HEK293 (cell line): ENCODE results near the gene SELENOS.

ENCODE experiments used
- YY1 ChIP-seq: fragments of 450-650 bp; formaldehyde crosslinking; IDR thresholded peaks from 2 replicates; pipeline ENCODE4 v1.5.1; 2018; ENCODE audit warnings: missing biosample characterization, missing genetic modification characterization
- ZBTB21 ChIP-seq: fragments of 450-650 bp; formaldehyde crosslinking; IDR thresholded peaks from 2 replicates; pipeline ENCODE4 v1.5.1; 2017; ENCODE audit warnings: missing biosample characterization, missing genetic modification characterization
- ZEB2 ChIP-seq: fragments of 450-650 bp; formaldehyde crosslinking; IDR thresholded peaks from 2 replicates; pipeline ENCODE4 v1.5.1; 2016; ENCODE audit warnings: missing biosample characterization, missing genetic modification characterization
- ZNF302 ChIP-seq: fragments of 450-650 bp; formaldehyde crosslinking; IDR thresholded peaks from 2 replicates; pipeline ENCODE4 v1.5.1; 2016; ENCODE audit warnings: missing biosample characterization, missing genetic modification characterization, low read depth
- ZNF335 ChIP-seq: fragments of 450-650 bp; formaldehyde crosslinking; conservative IDR thresholded peaks from 2 replicates; pipeline ENCODE4 v1.5.1; 2016; ENCODE audit warnings: missing biosample characterization, missing genetic modification characterization
- ZNF624 ChIP-seq: fragments of 450-650 bp; formaldehyde crosslinking; IDR thresholded peaks from 2 replicates; pipeline ENCODE4 v1.5.1; 2017; ENCODE audit warnings: missing biosample characterization, missing genetic modification characterization
- ZNF626 ChIP-seq: fragments of 450-650 bp; sonication (Bioruptor Pico); formaldehyde crosslinking; IDR thresholded peaks from 2 replicates; pipeline ENCODE4 v1.5.1; 2018; ENCODE audit warnings: missing biosample characterization, missing genetic modification characterization, inconsistent platforms
- ZNF777 ChIP-seq: fragments of 450-650 bp; formaldehyde crosslinking; IDR thresholded peaks from 2 replicates; pipeline ENCODE4 v1.5.1; 2017; ENCODE audit warnings: missing biosample characterization, missing genetic modification characterization, borderline replicate concordance
- TF ChIP-seq, protein P1 (sequence below): fragments of 450-650 bp; formaldehyde crosslinking; IDR thresholded peaks from 2 replicates; pipeline ENCODE4 v1.5.1; 2016; ENCODE audit warnings: missing biosample characterization, missing genetic modification characterization
- TF ChIP-seq, protein P2 (sequence below): fragments of 450-650 bp; formaldehyde crosslinking; IDR thresholded peaks from 2 replicates; pipeline ENCODE4 v1.5.1; 2016; ENCODE audit warnings: missing biosample characterization, missing genetic modification characterization
- TF ChIP-seq, protein P3 (sequence below): fragments of 450-650 bp; formaldehyde crosslinking; IDR thresholded peaks from 2 replicates; pipeline ENCODE4 v1.5.1; 2016; ENCODE audit warnings: missing biosample characterization, missing genetic modification characterization

DNA sequence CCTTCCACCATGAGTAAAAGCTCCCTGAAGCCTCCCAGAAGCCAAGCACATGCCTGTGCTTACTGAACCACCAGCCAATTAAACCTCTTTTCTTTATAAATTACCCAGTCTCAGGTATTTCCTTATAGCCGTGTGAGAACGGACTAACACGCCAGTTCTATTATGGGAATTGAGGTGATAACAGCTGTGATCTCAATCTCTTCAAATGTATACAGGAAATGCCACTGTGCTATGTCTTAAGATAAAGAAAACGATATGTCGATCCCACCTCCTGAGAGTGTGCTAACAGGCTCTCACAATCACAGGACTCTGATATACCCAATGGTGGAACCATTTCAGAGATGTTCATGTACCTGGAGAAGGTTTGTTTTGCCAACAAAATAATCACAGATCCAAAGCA is 51.6 kb downstream of the SELENOS start:
- TF ChIP-seq, protein P1, sequence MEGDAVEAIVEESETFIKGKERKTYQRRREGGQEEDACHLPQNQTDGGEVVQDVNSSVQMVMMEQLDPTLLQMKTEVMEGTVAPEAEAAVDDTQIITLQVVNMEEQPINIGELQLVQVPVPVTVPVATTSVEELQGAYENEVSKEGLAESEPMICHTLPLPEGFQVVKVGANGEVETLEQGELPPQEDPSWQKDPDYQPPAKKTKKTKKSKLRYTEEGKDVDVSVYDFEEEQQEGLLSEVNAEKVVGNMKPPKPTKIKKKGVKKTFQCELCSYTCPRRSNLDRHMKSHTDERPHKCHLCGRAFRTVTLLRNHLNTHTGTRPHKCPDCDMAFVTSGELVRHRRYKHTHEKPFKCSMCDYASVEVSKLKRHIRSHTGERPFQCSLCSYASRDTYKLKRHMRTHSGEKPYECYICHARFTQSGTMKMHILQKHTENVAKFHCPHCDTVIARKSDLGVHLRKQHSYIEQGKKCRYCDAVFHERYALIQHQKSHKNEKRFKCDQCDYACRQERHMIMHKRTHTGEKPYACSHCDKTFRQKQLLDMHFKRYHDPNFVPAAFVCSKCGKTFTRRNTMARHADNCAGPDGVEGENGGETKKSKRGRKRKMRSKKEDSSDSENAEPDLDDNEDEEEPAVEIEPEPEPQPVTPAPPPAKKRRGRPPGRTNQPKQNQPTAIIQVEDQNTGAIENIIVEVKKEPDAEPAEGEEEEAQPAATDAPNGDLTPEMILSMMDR (tag by site-specific recombination) = no peak
- TF ChIP-seq, protein P2, sequence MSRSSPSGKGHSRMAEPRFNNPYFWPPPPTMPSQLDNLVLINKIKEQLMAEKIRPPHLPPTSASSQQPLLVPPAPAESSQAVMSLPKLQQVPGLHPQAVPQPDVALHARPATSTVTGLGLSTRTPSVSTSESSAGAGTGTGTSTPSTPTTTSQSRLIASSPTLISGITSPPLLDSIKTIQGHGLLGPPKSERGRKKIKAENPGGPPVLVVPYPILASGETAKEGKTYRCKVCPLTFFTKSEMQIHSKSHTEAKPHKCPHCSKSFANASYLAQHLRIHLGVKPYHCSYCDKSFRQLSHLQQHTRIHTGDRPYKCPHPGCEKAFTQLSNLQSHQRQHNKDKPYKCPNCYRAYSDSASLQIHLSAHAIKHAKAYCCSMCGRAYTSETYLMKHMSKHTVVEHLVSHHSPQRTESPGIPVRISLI (tag by site-specific recombination) = no peak
- TF ChIP-seq ZBTB21 (tag by site-specific recombination) (no peak), ZNF624 (tag by site-specific recombination) (no peak), ZNF626 (tag by site-specific recombination) (no peak), ZEB2 (tag by site-specific recombination) (no peak), ZNF302 (tag by site-specific recombination) (no peak), ZNF335 (tag by site-specific recombination) (no peak), ZNF777 (tag by site-specific recombination) (no peak), YY1 (no peak)
- TF ChIP-seq, protein P3, sequence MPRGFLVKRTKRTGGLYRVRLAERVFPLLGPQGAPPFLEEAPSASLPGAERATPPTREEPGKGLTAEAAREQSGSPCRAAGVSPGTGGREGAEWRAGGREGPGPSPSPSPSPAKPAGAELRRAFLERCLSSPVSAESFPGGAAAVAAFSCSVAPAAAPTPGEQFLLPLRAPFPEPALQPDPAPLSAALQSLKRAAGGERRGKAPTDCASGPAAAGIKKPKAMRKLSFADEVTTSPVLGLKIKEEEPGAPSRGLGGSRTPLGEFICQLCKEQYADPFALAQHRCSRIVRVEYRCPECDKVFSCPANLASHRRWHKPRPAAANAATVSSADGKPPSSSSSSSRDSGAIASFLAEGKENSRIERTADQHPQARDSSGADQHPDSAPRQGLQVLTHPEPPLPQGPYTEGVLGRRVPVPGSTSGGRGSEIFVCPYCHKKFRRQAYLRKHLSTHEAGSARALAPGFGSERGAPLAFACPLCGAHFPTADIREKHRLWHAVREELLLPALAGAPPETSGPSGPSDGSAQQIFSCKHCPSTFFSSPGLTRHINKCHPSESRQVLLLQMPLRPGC = no peak
